ENCODE results near the gene CLEC17A. TPM values are rescaled to one million over a fixed set of nuclear protein-coding genes. Genes with fewer than 3 reads are reported as not detected.

The CLEC17A gene
- total and polyA plus RNA-seq, 2 of the 8 experiments (the other 6 are each of a cell fraction or from before 2014, with no cell fraction given) = not detected

DNA sequence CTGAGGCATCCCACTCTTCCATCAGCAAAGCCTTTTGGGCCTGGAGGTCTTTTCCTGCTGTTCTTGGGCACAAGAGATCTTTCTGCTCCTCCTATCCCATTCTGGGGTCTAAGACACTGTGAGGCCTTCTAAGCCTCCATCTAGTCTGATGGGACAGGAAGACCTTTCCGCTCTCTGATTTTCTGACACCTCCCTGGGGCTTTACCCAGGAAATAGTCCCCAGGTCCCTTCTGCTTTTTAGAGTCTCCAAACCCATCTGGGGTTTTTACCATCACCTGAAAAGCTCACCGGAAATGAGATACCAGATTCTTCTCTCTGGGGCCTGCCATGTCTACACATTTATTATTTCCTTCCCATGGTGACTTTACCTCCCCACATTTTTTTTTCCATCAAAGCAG lies 21.1 kb downstream of the CLEC17A start:
- Histone ChIP-seq H2AFZ (ENCODE audit: low read length) (no peak overlapping the region), H4K91ac (replicated peaks; ENCODE audit: insufficient read length, low read length) (no peak overlapping the region), H2BK5ac (ENCODE audit: low read depth, low read length) (no peak overlapping the region), H3K18ac (ENCODE audit: extremely low read depth, low read length) (no peak overlapping the region), H3K9me3 (ENCODE audit: insufficient read depth in 2 of 2, low read depth in 1 of 2, low read length in 1 of 2) (peaks cover 32 to 45% of the 10 kb centered on the region in 2 experiments), H2AK5ac (ENCODE audit: low read depth, low read length) (no peak overlapping the region), H3K4ac (replicated peaks; ENCODE audit: insufficient read length, low read depth, low read length) (no peak overlapping the region), H3K56ac (replicated peaks; ENCODE audit: insufficient read length, low read depth, low read length) (no peak overlapping the region), H3K4me2 (ENCODE audit: insufficient read depth in 1 of 2, low read depth in 2 of 2, low read length in 2 of 2) (no peak overlapping the region), H4K5ac (ENCODE audit: insufficient read length, low read depth, low read length) (no peak overlapping the region), H2BK20ac (ENCODE audit: low read length) (no peak overlapping the region), H3K4me3 (ENCODE audit: extremely low read depth in 1 of 4, insufficient read depth in 2 of 4, low read depth in 3 of 4, low read length in 4 of 4) (no peak overlapping the region), H3K27ac (ENCODE audit: low read depth, low read length) (no peak overlapping the region), H3K14ac (ENCODE audit: insufficient read length) (no peak overlapping the region), H3K4me1 (replicated peaks in 1 of 4; ENCODE audit: control insufficient read depth in 3 of 4, insufficient read depth in 4 of 4, low read length in 3 of 4) (no peaks in the 10 kb centered on the region), H3K27me3 (replicated peaks in 1 of 4; ENCODE audit: control insufficient read depth in 3 of 4, extremely low read depth in 1 of 4, insufficient read depth in 3 of 4, low read length in 3 of 4) (no peaks in the 10 kb centered on the region), H3K36me3 (ENCODE audit: control insufficient read depth in 2 of 4, insufficient read depth in 4 of 4, low read length in 3 of 4) (no peaks in the 10 kb centered on the region), H3K79me1 (ENCODE audit: low read depth, low read length) (no peaks in the 10 kb centered on the region), H3K79me2 (ENCODE audit: control insufficient read depth in 1 of 2, insufficient read depth in 2 of 2, low read length in 2 of 2) (no peaks in the 10 kb centered on the region), H3K9ac (replicated peaks in 1 of 4; ENCODE audit: extremely low read depth in 1 of 4, low read depth in 3 of 4, low read length in 3 of 4) (no peak overlapping the region), H3K23ac (ENCODE audit: insufficient read length) (no peak overlapping the region), H2BK12ac (ENCODE audit: low read depth, low read length) (no peak overlapping the region), H2BK15ac (ENCODE audit: low read length) (no peak overlapping the region), H3K23me2 (ENCODE audit: low read depth, low read length) (no peaks in the 10 kb centered on the region), H4K20me1 (replicated peaks in 1 of 2; ENCODE audit: control insufficient read depth in 1 of 2, insufficient read depth in 2 of 2, low read length in 2 of 2) (no peaks in the 10 kb centered on the region), H2BK120ac (replicated peaks; ENCODE audit: low read depth, low read length) (no peak overlapping the region), H4K8ac (ENCODE audit: extremely low read depth, insufficient read depth, low read length) (no peak overlapping the region)
- no peak for FAIRE-seq
- DNase-seq (ENCODE audit: low read depth in 1 of 2, low spot score in 2 of 2) = no peak
- ChIA-PET POLR2A (ENCODE audit: partially characterized antibody) (no interaction called here), CTCF (ENCODE audit: partially characterized antibody) (no interaction called here)
- no peak for TF ChIP-seq YY1 (IDR thresholded peaks at IDR 0.05; ENCODE audit: low read depth, low read length)
- no peak for TF ChIP-seq BACH1 (IDR thresholded peaks at IDR 0.05; ENCODE audit: low read length)
- no peak for TF ChIP-seq EGR1 (IDR thresholded peaks at IDR 0.05; ENCODE audit: borderline replicate concordance, low read depth, low read length)
- WGBS, 2 experiments (ENCODE audit: extremely low coverage in 1 of 2, insufficient coverage in 1 of 2, insufficient read length in 1 of 2, insufficient replicate concordance in 2 of 2, low coverage in 1 of 2, low lambda C conversion rate in 2 of 2, missing lambda C conversion rate in 1 of 2) = 96% methylated on average over 2 of the region's 2 CpGs; no CpG with 5 or more reads in 1 of the 2 experiments
